Esophagus muscularis mucosa (tissue), 4 donors: ENCODE data around the gene SLC37A3.

Source experiments
- EP300 ChIP-seq: sonication (generic); formaldehyde crosslinking; IDR thresholded peaks from one replicate; pipeline ENCODE4 v1.6.1; 2017; ENCODE audit warnings: antibody characterized with exemption
- POLR2A ChIP-seq: fragments of 450-650 bp; IDR thresholded peaks from one replicate; pipeline ENCODE4 v1.6.1; 2017; ENCODE audit warnings: antibody characterized with exemption, moderate library complexity, mild to moderate bottlenecking, low read depth
- TF ChIP-seq, protein P1 (sequence below), 3 experiments: fragments of 200-600 bp in 2 of 3; fragments of 450-650 bp in 1 of 3; sonication (generic) in 2 of 3; IDR thresholded peaks; one replicate each; pipeline ENCODE4 v1.5.1; 2017 to 2019; ENCODE audit warnings: antibody characterized with exemption in 3 of 3, mild to moderate bottlenecking in 2 of 3, moderate library complexity in 1 of 3

GRCh38 chr7:140330595-140330994 lies 67.7 kb downstream of the SLC37A3 start:
- TF ChIP-seq, protein P1, sequence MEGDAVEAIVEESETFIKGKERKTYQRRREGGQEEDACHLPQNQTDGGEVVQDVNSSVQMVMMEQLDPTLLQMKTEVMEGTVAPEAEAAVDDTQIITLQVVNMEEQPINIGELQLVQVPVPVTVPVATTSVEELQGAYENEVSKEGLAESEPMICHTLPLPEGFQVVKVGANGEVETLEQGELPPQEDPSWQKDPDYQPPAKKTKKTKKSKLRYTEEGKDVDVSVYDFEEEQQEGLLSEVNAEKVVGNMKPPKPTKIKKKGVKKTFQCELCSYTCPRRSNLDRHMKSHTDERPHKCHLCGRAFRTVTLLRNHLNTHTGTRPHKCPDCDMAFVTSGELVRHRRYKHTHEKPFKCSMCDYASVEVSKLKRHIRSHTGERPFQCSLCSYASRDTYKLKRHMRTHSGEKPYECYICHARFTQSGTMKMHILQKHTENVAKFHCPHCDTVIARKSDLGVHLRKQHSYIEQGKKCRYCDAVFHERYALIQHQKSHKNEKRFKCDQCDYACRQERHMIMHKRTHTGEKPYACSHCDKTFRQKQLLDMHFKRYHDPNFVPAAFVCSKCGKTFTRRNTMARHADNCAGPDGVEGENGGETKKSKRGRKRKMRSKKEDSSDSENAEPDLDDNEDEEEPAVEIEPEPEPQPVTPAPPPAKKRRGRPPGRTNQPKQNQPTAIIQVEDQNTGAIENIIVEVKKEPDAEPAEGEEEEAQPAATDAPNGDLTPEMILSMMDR (IDR thresholded peaks at IDR 0.05): no peak
- TF ChIP-seq POLR2A (no peak), EP300 (no peak)
